Medulla oblongata (tissue), 1 donor: ENCODE measurements around the gene KCTD10.
"Not testable (repeated sequence)": the region's sequence is repeated elsewhere in the genome, so short reads cannot be mapped to it uniquely, and the experiment has no call there.

Source experiments
- DNase-seq: peaks from one replicate; pipeline ENCODE4 v3.0.0-alpha.2; 2015; ENCODE audit errors: extremely low spot score

KCTD10 gene

GRCh38 chr12:109449845-109450532 is 27.1 kb downstream of the KCTD10 start:
- no peak for DNase-seq

GRCh38 chr12:109448707-109449390 is 28.3 kb downstream of the KCTD10 start:
- DNase-seq, result no peak

- no peak for DNase-seq
These were observed 28.8 kb downstream of the KCTD10 start for GRCh38 chr12:109448272-109448671.

- DNase-seq, result no peak
These were observed 29.6 kb downstream of the KCTD10 start for GRCh38 chr12:109447482-109447881.

- no peak for DNase-seq
These were observed 30.2 kb downstream of the KCTD10 start for GRCh38 chr12:109446869-109447268.

- DNase-seq, result no peak
These were observed 31.9 kb downstream of the KCTD10 start for GRCh38 chr12:109445191-109445609.

- DNase-seq, result no peak
These were observed 32.8 kb downstream of the KCTD10 start for GRCh38 chr12:109444259-109444658.

GRCh38 chr12:109443794-109444193 is 33.3 kb downstream of the KCTD10 start:
- DNase-seq, result no peak

- no peak for DNase-seq
These were observed 36.1 kb downstream of the KCTD10 start for GRCh38 chr12:109440851-109441490.

- not testable (repeated sequence) for DNase-seq
These were observed 37.1 kb downstream of the KCTD10 start for GRCh38 chr12:109439951-109440350.

GRCh38 chr12:109439181-109439580 is 37.9 kb downstream of the KCTD10 start:
- no peak for DNase-seq

- DNase-seq, result no peak
These were observed 40.9 kb downstream of the KCTD10 start for GRCh38 chr12:109436188-109436560.

GRCh38 chr12:109435428-109436187 is 41.5 kb downstream of the KCTD10 start:
- no peak for DNase-seq

- DNase-seq, result no peak
These were observed 42.5 kb downstream of the KCTD10 start for GRCh38 chr12:109434582-109434981.

GRCh38 chr12:109433618-109434017 is 43.5 kb downstream of the KCTD10 start:
- DNase-seq, result no peak

- peak; percentile 67 for DNase-seq
These were observed 44.2 kb downstream of the KCTD10 start for GRCh38 chr12:109432842-109433304.

- DNase-seq, result no peak
These were observed 44.7 kb downstream of the KCTD10 start for GRCh38 chr12:109432431-109432830.

- DNase-seq, result no peak
These were observed 46.9 kb downstream of the KCTD10 start for GRCh38 chr12:109430244-109430643.

GRCh38 chr12:109428804-109429203 is 48.3 kb downstream of the KCTD10 start:
- DNase-seq, result not testable (repeated sequence)

- peak; percentile 88 for DNase-seq
These were observed 49.0 kb downstream of the KCTD10 start for GRCh38 chr12:109428037-109428629.

GRCh38 chr12:109423392-109423791 is 53.7 kb downstream of the KCTD10 start:
- no peak for DNase-seq

- DNase-seq, result no peak
These were observed 54.8 kb downstream of the KCTD10 start for GRCh38 chr12:109422251-109422650.
